HEK293T (cell line): Measurements from ENCODE around the gene CPED1.

Experiments
- CTCF ChIA-PET: fragments of 350-600 bp; formaldehyde crosslinking; extraction: SDS; loops from one replicate; lab custom pipeline; 2021; ENCODE audit warnings: antibody characterized with exemption, inconsistent platforms; lab: Yijun Ruan, JAX
- POLR2A ChIA-PET: fragments of 350-600 bp; formaldehyde crosslinking; extraction: SDS; loops from one replicate; lab custom pipeline; 2020; ENCODE audit warnings: antibody characterized with exemption, inconsistent platforms; lab: Yijun Ruan, JAX
- DNase-seq: peaks from one replicate; pipeline ENCODE4 v3.0.0; 2012; ENCODE audit warnings: mixed read lengths; ENCODE audit errors: extremely low spot score
- ARNT ChIP-seq: fragments of 450-650 bp; IDR thresholded peaks from 2 replicates; pipeline ENCODE4 v1.6.1; 2017; ENCODE audit warnings: mild to moderate bottlenecking
- BHLHE40 ChIP-seq: fragments of 450-650 bp; IDR thresholded peaks from 2 replicates; pipeline ENCODE4 v1.6.1; 2016; ENCODE audit warnings: mild to moderate bottlenecking, moderate library complexity, borderline replicate concordance
- CTBP1 ChIP-seq: fragments of 450-650 bp; IDR thresholded peaks from 2 replicates; pipeline ENCODE4 v1.6.1; 2016; ENCODE audit warnings: borderline replicate concordance
- ELF4 ChIP-seq: fragments of 450-650 bp; IDR thresholded peaks from 2 replicates; pipeline ENCODE4 v1.6.1; 2017; ENCODE audit warnings: antibody characterized with exemption
- FOXA1 ChIP-seq: fragments of 450-650 bp; IDR thresholded peaks from 2 replicates; pipeline ENCODE4 v1.6.1; 2016; ENCODE audit warnings: mild to moderate bottlenecking
- FOXK2 ChIP-seq: fragments of 450-650 bp; IDR thresholded peaks from 2 replicates; pipeline ENCODE4 v1.6.1; 2016; ENCODE audit warnings: mild to moderate bottlenecking
- FOXM1 ChIP-seq: fragments of 450-650 bp; IDR thresholded peaks from 2 replicates; pipeline ENCODE4 v1.6.1; 2017; ENCODE audit warnings: mild to moderate bottlenecking, borderline replicate concordance
- HDGF ChIP-seq: fragments of 450-650 bp; IDR thresholded peaks from 2 replicates; pipeline ENCODE4 v1.6.1; 2017; ENCODE audit warnings: antibody characterized with exemption, borderline replicate concordance
- L3MBTL2 ChIP-seq: fragments of 450-650 bp; conservative IDR thresholded peaks from 2 replicates; pipeline ENCODE4 v1.6.1; 2016; ENCODE audit warnings: mild to moderate bottlenecking
- LEF1 ChIP-seq: fragments of 450-650 bp; IDR thresholded peaks from 2 replicates; pipeline ENCODE4 v1.6.1; 2017; ENCODE audit warnings: mild to moderate bottlenecking, borderline replicate concordance
- PKNOX1 ChIP-seq: fragments of 450-650 bp; IDR thresholded peaks from 2 replicates; pipeline ENCODE4 v1.6.1; 2016
- TARDBP ChIP-seq: fragments of 450-650 bp; IDR thresholded peaks from 2 replicates; pipeline ENCODE4 v1.6.1; 2016
- ZNF384 ChIP-seq: fragments of 450-650 bp; IDR thresholded peaks from 2 replicates; pipeline ENCODE4 v1.6.1; 2016

CPED1 gene

DNA sequence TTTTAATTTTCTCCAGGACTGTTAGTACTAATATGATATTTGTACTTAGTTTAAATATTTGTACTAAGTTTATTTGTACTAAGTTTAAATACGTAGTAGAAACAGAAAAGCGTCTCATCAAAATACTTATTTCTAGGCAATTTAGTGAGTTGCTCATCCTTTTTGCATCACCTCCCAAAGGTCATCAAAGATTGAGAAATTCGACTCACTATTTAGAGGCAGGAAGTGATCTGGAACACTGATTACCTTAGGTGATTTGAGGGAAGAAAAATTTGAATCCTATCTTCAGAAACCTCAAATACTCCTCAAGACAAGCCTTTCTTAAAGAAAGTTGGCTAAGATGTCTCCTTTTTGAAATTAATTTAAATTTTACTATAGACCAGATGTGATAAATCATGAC is 354.8 kb downstream of the CPED1 start:
- TF ChIP-seq BHLHE40 (no peak), HDGF (no peak), LEF1 (no peak), ZNF384 (no peak), ARNT (no peak), TARDBP (no peak)
- CTCF ChIA-PET, result no interaction called here
- POLR2A ChIA-PET, result no interaction called here
- no peak for DNase-seq

DNA sequence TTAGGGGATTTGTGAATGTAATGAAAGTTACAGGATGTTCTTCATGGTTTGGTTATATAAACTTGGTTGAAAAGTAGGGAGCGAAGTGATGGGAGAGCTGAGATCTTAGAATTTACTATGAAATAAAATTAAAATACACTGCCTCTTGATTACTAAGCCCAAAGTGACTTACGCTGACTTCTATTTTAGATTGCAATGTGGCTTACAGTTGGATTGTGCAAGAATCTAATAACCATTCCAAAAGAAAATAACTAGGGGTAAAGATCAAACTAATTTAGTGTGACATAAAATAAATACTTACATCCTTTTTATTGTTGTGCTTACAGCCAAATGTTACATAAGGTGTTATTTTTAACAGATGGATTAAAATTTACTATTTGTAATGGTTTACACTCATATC is 355.6 kb downstream of the CPED1 start:
- no peak for DNase-seq
- POLR2A ChIA-PET, result no interaction called here
- CTCF ChIA-PET, result no interaction called here
- TF ChIP-seq ELF4 (no peak), L3MBTL2 (no peak), HDGF (no peak), PKNOX1 (no peak), FOXK2 (no peak), FOXM1 (no peak), TARDBP (no peak), ZNF384 (no peak), CTBP1 (no peak), FOXA1 (no peak)

DNA sequence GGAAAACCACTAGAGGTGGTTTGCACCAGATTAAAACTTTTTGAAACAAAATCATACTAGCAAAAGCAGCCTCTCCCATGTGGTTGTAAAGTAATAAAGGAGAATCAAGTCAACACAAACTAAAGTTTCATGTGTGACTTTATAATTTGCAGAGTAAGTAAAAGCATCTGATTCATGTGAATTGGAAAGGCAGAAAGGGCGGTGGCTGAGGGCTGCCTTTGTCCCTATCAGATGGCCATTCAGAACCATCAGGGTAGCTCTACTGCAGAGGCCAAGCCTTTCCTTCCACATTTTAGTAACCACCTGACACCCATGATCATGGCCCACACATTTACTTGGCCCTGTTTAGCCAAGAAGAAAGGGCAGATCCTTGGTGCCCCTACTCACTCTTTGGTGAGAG is 356.0 kb downstream of the CPED1 start:
- CTCF ChIA-PET, result no interaction called here
- POLR2A ChIA-PET, result no interaction called here
- DNase-seq, result no peak
- TF ChIP-seq HDGF (no peak), FOXM1 (no peak), BHLHE40 (no peak), ZNF384 (no peak), ELF4 (no peak)
